HepG2 (cell line): ENCODE data around the gene KHK. TPM values are rescaled to one million over a fixed set of nuclear protein-coding genes. Genes with fewer than 3 reads are reported as not detected.

Source experiments
- ATAC-seq: fragments of 200-7000 bp; cut with Tn5 transposase; 3 replicates; pipeline ENCODE4 v1.9.1; 2020; ENCODE audit warnings: mild to moderate bottlenecking, moderate library complexity
- BruUV-seq: library from RNA; stranded (reverse); fragments of 400-500 nt; replicated peaks from 2 replicates; lab custom pipeline; 2021; lab: Mats Ljungman, UMichigan
- CTCF ChIA-PET: fragments of 300-600 bp; formaldehyde crosslinking; extraction: SDS; loops from one replicate; lab custom pipeline; 2021; ENCODE audit warnings: low total read pairs, inconsistent platforms, low intra/inter-chr PET ratio; lab: Yijun Ruan, JAX
- POLR2A ChIA-PET: fragments of 350-600 bp; sonication (Branson Sonifier 250); formaldehyde crosslinking; loops from one replicate; lab custom pipeline; 2020; ENCODE audit warnings: antibody characterized with exemption, inconsistent platforms; lab: Yijun Ruan, JAX
- DNase-seq: peaks from one replicate; pipeline ENCODE4 v3.0.0-alpha.2; 2015; ENCODE audit warnings: low spot score
- FAIRE-seq: peaks from 3 replicates; lab custom pipeline; 2011; peaks lifted over from hg19 to GRCh38; lab: Jason Lieb, UNC
- H2AFZ ChIP-seq: one replicate; pipeline ENCODE4 v1.6.1; 2011; ENCODE audit warnings: low read length, inconsistent platforms
- H3K27ac ChIP-seq: fragments of 300-600 bp; 3 replicates; pipeline ENCODE4 v1.8.0; 2011; ENCODE audit warnings: mixed run types, mild to moderate bottlenecking, mixed read lengths, low read length, inconsistent platforms; ENCODE audit not compliant: insufficient read depth; ENCODE audit errors: extremely low read length
- H3K27me3 ChIP-seq, 2 experiments: fragments of 200-600 bp in 1 of 2; 2 replicates in 1 of 2; 3 replicates in 1 of 2; pipeline versions ENCODE4 v1.6.0 to v1.8.0; 2011; ENCODE audit warnings: low read length in 2 of 2, mild to moderate bottlenecking in 2 of 2, moderate library complexity in 2 of 2, inconsistent platforms in 1 of 2; ENCODE audit not compliant: insufficient read depth in 2 of 2, control insufficient read depth in 1 of 2
- H3K36me3 ChIP-seq, 2 experiments: fragments of 200-600 bp in 1 of 2; replicated peaks in 1 of 2; 2 replicates in 1 of 2; 3 replicates in 1 of 2; pipeline versions ENCODE4 v1.5.1 to v1.8.0; 2011; ENCODE audit warnings: low read length in 2 of 2, inconsistent platforms in 1 of 2; ENCODE audit not compliant: insufficient read depth in 2 of 2, control insufficient read depth in 1 of 2
- H3K4me1 ChIP-seq: 2 replicates; pipeline ENCODE4 v1.5.1; 2012; ENCODE audit warnings: low read length, inconsistent platforms; ENCODE audit not compliant: insufficient read depth
- H3K4me2 ChIP-seq: 2 replicates; pipeline ENCODE4 v1.6.0; 2011; ENCODE audit warnings: low read depth, low read length, inconsistent platforms
- H3K4me3 ChIP-seq, 3 experiments: fragments of 200-600 bp in 1 of 3; sonication (generic), shearing (Covaris generic) in 1 of 3; replicated peaks in 1 of 3; 2 replicates each; pipeline ENCODE4 v1.5.1; 2011 to 2016; ENCODE audit warnings: low read length in 3 of 3, inconsistent platforms in 2 of 3, low read depth in 2 of 3, mild to moderate bottlenecking in 2 of 3, control low read depth in 1 of 3, mixed read lengths in 1 of 3; ENCODE audit not compliant: insufficient read depth in 1 of 3
- H3K79me2 ChIP-seq: one replicate; pipeline ENCODE4 v1.6.1; 2011; ENCODE audit warnings: low read length, inconsistent platforms; ENCODE audit not compliant: insufficient read depth
- H3K9ac ChIP-seq: 2 replicates; pipeline ENCODE4 v1.6.0; 2011; ENCODE audit warnings: mild to moderate bottlenecking, low read depth, low read length, inconsistent platforms; ENCODE audit not compliant: insufficient read depth
- H3K9me3 ChIP-seq: 2 replicates; pipeline ENCODE4 v1.5.1; 2012; ENCODE audit warnings: mild to moderate bottlenecking, low read length
- H4K20me1 ChIP-seq: 2 replicates; pipeline ENCODE4 v1.6.0; 2011; ENCODE audit warnings: inconsistent platforms, mild to moderate bottlenecking, low read length, moderate library complexity; ENCODE audit not compliant: insufficient read depth
- CCDC6 ChIP-seq: sonication (generic); formaldehyde crosslinking; IDR thresholded peaks from 2 replicates; pipeline ENCODE4 v1.8.1; 2022; ENCODE audit warnings: mild to moderate bottlenecking, missing genetic modification reagents, moderate library complexity
- EP300 ChIP-seq, 3 experiments: sonication (generic) in 1 of 3; formaldehyde crosslinking in 1 of 3; IDR thresholded peaks; 2 replicates each; pipeline versions ENCODE4 v1.5.1 to v1.6.1; 2011 to 2020; ENCODE audit warnings: low read depth in 2 of 3, low read length in 2 of 3, borderline replicate concordance in 1 of 3, improper control_type of control experiment in 1 of 3, mild to moderate bottlenecking in 1 of 3, missing genetic modification reagents in 1 of 3, moderate library complexity in 1 of 3
- GABPB1 ChIP-seq: IDR thresholded peaks from 2 replicates; pipeline ENCODE4 v1.6.1; 2016; ENCODE audit warnings: mild to moderate bottlenecking, missing genetic modification reagents, moderate library complexity, missing compliant biosample characterization
- IRF2 ChIP-seq: IDR thresholded peaks from 2 replicates; pipeline ENCODE4 v1.6.1; 2018; ENCODE audit warnings: missing genetic modification reagents, missing compliant biosample characterization
- KDM4B ChIP-seq: sonication (generic); formaldehyde crosslinking; IDR thresholded peaks from 2 replicates; pipeline ENCODE4 v1.4.0; 2020; ENCODE audit warnings: missing genetic modification reagents
- SPEN ChIP-seq: sonication (generic); formaldehyde crosslinking; IDR thresholded peaks from 2 replicates; pipeline ENCODE4 v1.5.1; 2020; ENCODE audit warnings: low read depth, mild to moderate bottlenecking, missing genetic modification reagents
- whole genome bisulfite sequencing: methylation state at CpG from one replicate; pipeline ENCODE4 v1.1.6; 2017; ENCODE audit warnings: low lambda C conversion rate; 5-methylcytosine and 5-hydroxymethylcytosine counted together
- in situ Hi-C: cut with HindIII; loops from 2 replicates; pipeline ENCODE4 v1.10.0; 2017; ENCODE audit warnings: low pct_unique_long_range_greater_than_20kb; ENCODE audit not compliant: extremely low pct_ligation_motif_present
- intact Hi-C: fragments of 100-400 bp; cut with micrococcal nuclease; formaldehyde crosslinking; loops from one replicate; pipeline ENCODE4 v1.10.0; 2022; ENCODE audit not compliant: unreplicated experiment
- polyA plus RNA-seq, 8 experiments: library from polyadenylated mRNA; depleted of rRNA in 3 of 8; stranded (reverse) in 7 of 8; unstranded in 1 of 8; fragments of >200 nt; fragmentation: Illumina TruSeq in 4 of 8; extraction: Trizol in 4 of 8; gene quantifications; 2 replicates each; pipeline versions ENCODE4 v1.2.1 to v1.2.3, GENCODE V29; 2011 to 2016; ENCODE audit warnings: low read depth in 4 of 8, missing spikeins in 1 of 8, mixed read lengths in 1 of 8; ENCODE audit not compliant: insufficient read depth in 1 of 8
- total RNA-seq, 5 experiments: library from RNA; depleted of rRNA; stranded (reverse); fragments of >200 nt; fragmentation: Illumina TruSeq; extraction: Trizol; gene quantifications; 2 replicates each; pipeline ENCODE4 v1.2.3, GENCODE V29; 2016; ENCODE audit warnings: low read depth in 1 of 5
- TF ChIP-seq, protein P1 (sequence below): sonication (generic); formaldehyde crosslinking; IDR thresholded peaks from 2 replicates; pipeline ENCODE4 v1.8.0; 2022; ENCODE audit warnings: missing genetic modification reagents, mild to moderate bottlenecking, inconsistent platforms, borderline replicate concordance
- TF ChIP-seq, protein P2 (sequence below): sonication (generic); formaldehyde crosslinking; IDR thresholded peaks from 2 replicates; pipeline ENCODE4 v1.4.0; 2020; ENCODE audit warnings: mild to moderate bottlenecking, missing genetic modification reagents
- TF ChIP-seq, protein P3 (sequence below), 2 experiments: sonication (generic) in 1 of 2; formaldehyde crosslinking in 1 of 2; IDR thresholded peaks; 2 replicates each; pipeline versions ENCODE4 v1.6.1 to v1.9.0; 2014 to 2022; ENCODE audit warnings: antibody characterized with exemption in 1 of 2, borderline replicate concordance in 1 of 2, inconsistent platforms in 1 of 2, low read depth in 1 of 2, missing genetic modification reagents in 1 of 2
- TF ChIP-seq, protein P4 (sequence below): sonication (generic); formaldehyde crosslinking; IDR thresholded peaks from 2 replicates; pipeline ENCODE4 v1.8.0; 2022; ENCODE audit warnings: missing genetic modification reagents, mild to moderate bottlenecking, borderline replicate concordance

The KHK gene
- total and polyA plus RNA-seq, 2 of the 13 experiments (the other 11 are each of a cell fraction or from before 2014, with no cell fraction given): 40.9 to 99.2 TPM

DNA sequence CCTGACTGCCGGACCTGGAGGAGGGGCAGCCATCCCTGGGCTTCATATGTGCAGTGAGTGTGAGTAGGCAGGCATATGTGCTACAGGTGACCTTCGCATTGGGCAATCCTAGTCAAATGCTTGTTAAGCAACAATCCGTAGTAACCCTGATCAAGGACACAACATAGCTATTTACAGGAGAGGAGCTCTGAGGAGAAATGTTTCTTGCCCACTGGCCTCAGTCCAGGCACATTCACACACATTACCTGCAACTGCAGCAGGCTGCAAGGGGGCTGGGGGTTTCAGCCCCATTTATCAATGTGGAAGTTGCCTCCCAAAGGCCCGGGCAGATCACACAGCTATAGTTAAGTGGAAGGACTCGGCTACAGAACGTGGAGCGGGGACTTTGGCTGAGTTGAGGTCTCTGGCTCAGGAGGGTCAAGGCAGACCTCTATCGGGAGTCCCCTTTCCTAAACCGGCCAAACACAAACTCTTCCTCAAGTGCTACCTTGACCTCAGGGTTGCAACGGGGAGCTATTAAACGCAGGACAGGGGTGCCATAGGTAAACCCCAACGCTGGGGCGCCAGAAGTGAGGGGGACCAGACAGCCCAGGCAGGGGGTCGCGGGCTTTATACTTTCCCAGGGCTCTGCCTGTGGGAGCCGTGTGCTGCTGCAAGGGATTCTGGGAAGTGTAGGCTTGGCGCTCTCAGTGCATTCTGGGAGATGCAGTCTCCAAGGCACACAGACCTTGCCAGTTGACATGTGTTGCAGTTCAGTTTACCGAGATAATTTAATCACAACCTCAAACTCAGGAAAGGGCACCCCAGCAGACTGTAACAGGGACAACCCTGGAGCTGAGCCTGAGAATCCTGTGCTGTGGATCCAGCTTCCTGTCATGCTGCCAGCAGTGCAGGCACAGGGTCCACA, 9.4 kb downstream of the KHK start:
- Histone ChIP-seq H3K9ac (peak overlapping the region; percentile 79), H2AFZ (no peak overlapping the region), H3K36me3 (peaks cover 4 to 42% of the 10 kb centered on the region in 2 experiments), H4K20me1 (no peaks in the 10 kb centered on the region), H3K4me1 (peaks cover 62% of the 10 kb centered on the region), H3K27ac (peak overlapping the region; percentile 97), H3K4me2 (peak overlapping the region; percentile 96), H3K27me3 (no peaks in the 10 kb centered on the region), H3K4me3 (peak overlapping the region; percentile 33 to 61 (median 35); a peak in 5 of 6 replicates), H3K9me3 (no peaks in the 10 kb centered on the region), H3K79me2 (peaks cover 25% of the 10 kb centered on the region)
- ChIA-PET CTCF (interaction anchor here (1.6 kb wide), 1 partner anchor 184 kb away, joined by 5 read pairs; no protein-coding TSS in a partner anchor), POLR2A (interaction anchor here (0.6 to 4.5 kb wide), 25 partner anchors 9 to 197 kb away, joined by 3 to 40 read pairs (median 4); partner anchors contain the start of genes ABHD1, AGBL5, EMILIN1 and KHK)
- peak; percentile 95 for FAIRE-seq
- peak; percentile 64 for ATAC-seq
- in situ Hi-C loops (loop anchor here (5.0 kb wide), 2 partner anchors 101 to 186 kb away; partner anchors contain the start of gene TRIM54), intact Hi-C loops (loop anchor here (5.0 kb wide), 2 partner anchors 116 to 196 kb away; partner anchors contain the start of genes ATRAID and SLC5A6)
- WGBS: 16% methylated on average over 16 of the region's 18 CpGs
- peak; percentile 97 for DNase-seq
- no TSS peak for BruUV-seq
- TF ChIP-seq CCDC6 (CRISPR knock-in tag): peak; percentile 94
- TF ChIP-seq GABPB1 (CRISPR knock-in tag): peak; percentile 56
- TF ChIP-seq, protein P1, sequence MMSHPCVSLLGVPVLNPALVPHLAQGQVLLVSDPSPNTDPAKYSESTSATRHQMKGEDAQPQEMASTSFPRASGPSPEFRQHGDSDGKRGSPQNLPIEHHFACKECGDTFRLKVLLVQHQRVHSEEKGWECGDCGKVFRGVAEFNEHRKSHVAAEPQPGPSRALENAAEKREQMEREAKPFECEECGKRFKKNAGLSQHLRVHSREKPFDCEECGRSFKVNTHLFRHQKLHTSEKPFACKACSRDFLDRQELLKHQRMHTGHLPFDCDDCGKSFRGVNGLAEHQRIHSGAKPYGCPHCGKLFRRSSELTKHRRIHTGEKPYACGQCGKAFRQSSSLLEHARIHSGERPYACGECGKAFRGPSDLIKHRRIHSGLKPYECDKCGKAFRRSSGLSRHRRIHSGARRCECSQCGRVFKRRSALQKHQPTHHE: peak; percentile 82; the same call in 1 of the 2 replicates
- TF ChIP-seq, protein P2, sequence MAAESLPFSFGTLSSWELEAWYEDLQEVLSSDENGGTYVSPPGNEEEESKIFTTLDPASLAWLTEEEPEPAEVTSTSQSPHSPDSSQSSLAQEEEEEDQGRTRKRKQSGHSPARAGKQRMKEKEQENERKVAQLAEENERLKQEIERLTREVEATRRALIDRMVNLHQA (CRISPR knock-in tag): 0 out of 2 replicates have a peak, but pooled peaks have one; percentile 38
- TF ChIP-seq EP300 (IDR thresholded peaks at IDR 0.05; ENCODE audit: low read depth in 2 of 2, low read length in 2 of 2): peak; percentile 88 to 89
- peak; percentile 80 for TF ChIP-seq EP300 (CRISPR knock-in tag; IDR thresholded peaks at IDR 0.05; ENCODE audit: borderline replicate concordance)
- TF ChIP-seq, protein P3, sequence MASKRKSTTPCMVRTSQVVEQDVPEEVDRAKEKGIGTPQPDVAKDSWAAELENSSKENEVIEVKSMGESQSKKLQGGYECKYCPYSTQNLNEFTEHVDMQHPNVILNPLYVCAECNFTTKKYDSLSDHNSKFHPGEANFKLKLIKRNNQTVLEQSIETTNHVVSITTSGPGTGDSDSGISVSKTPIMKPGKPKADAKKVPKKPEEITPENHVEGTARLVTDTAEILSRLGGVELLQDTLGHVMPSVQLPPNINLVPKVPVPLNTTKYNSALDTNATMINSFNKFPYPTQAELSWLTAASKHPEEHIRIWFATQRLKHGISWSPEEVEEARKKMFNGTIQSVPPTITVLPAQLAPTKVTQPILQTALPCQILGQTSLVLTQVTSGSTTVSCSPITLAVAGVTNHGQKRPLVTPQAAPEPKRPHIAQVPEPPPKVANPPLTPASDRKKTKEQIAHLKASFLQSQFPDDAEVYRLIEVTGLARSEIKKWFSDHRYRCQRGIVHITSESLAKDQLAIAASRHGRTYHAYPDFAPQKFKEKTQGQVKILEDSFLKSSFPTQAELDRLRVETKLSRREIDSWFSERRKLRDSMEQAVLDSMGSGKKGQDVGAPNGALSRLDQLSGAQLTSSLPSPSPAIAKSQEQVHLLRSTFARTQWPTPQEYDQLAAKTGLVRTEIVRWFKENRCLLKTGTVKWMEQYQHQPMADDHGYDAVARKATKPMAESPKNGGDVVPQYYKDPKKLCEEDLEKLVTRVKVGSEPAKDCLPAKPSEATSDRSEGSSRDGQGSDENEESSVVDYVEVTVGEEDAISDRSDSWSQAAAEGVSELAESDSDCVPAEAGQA (IDR thresholded peaks at IDR 0.05; ENCODE audit: low read depth): peak; percentile 63; the same call in 1 of the 2 replicates
- TF ChIP-seq, protein P3 (CRISPR knock-in tag; IDR thresholded peaks at IDR 0.05; ENCODE audit: borderline replicate concordance): no peak
- TF ChIP-seq, protein P4, sequence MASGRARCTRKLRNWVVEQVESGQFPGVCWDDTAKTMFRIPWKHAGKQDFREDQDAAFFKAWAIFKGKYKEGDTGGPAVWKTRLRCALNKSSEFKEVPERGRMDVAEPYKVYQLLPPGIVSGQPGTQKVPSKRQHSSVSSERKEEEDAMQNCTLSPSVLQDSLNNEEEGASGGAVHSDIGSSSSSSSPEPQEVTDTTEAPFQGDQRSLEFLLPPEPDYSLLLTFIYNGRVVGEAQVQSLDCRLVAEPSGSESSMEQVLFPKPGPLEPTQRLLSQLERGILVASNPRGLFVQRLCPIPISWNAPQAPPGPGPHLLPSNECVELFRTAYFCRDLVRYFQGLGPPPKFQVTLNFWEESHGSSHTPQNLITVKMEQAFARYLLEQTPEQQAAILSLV (CRISPR knock-in tag): peak; percentile 56; the same call in 1 of the 2 replicates
- peak; percentile 95 for TF ChIP-seq IRF2 (CRISPR knock-in tag)
- TF ChIP-seq SPEN: peak; percentile 73; the same call in 1 of the 2 replicates
- TF ChIP-seq KDM4B (CRISPR knock-in tag): peak; percentile 98
